GM18907 (cell line): Measurements from ENCODE around the gene OR56A1.
"Not testable (repeated sequence)": the region's sequence is repeated elsewhere in the genome, so short reads cannot be mapped to it uniquely, and the experiment has no call there.

Experiments used
- ATAC-seq: cut with Tn5 transposase; IDR thresholded peaks from one replicate; pipeline ENCODE4 v1.9.1; 2021; ENCODE audit warnings: mild to moderate bottlenecking, moderate library complexity; ENCODE audit not compliant: unreplicated experiment

OR56A1 gene

GRCh38 chr11:6030708-6031405, at the start of gene OR56A1:
Gene OR56A1 (minus strand): TSS chr11:6030758. CDS start chr11:6027692, 3,066 bp downstream.
- no peak for ATAC-seq

GRCh38 chr11:6079463-6079862, 48.9 kb upstream of the OR56A1 start:
- ATAC-seq: no peak

GRCh38 chr11:6077723-6078122, 47.2 kb upstream of the OR56A1 start:
- no peak for ATAC-seq

- ATAC-seq: not testable (repeated sequence)
These were observed 45.9 kb upstream of the OR56A1 start for GRCh38 chr11:6076443-6076842.

- no peak for ATAC-seq
These were observed 36.9 kb upstream of the OR56A1 start for GRCh38 chr11:6067502-6067901.

GRCh38 chr11:6062691-6063358, 32.3 kb upstream of the OR56A1 start:
- ATAC-seq: no peak

GRCh38 chr11:6061475-6061874, 30.9 kb upstream of the OR56A1 start:
- no peak for ATAC-seq

- no peak for ATAC-seq
These were observed 26.9 kb upstream of the OR56A1 start for GRCh38 chr11:6057452-6057851.

- no peak for ATAC-seq
These were observed 25.0 kb upstream of the OR56A1 start for GRCh38 chr11:6055569-6055968.

- no peak for ATAC-seq
These were observed 21.8 kb upstream of the OR56A1 start for GRCh38 chr11:6052374-6052773.

GRCh38 chr11:6040874-6041273, 10.3 kb upstream of the OR56A1 start:
- no peak for ATAC-seq

GRCh38 chr11:6027501-6027900, 3.1 kb downstream of the OR56A1 start:
- ATAC-seq: no peak

GRCh38 chr11:6025056-6025455, 5.5 kb downstream of the OR56A1 start:
- ATAC-seq: no peak

GRCh38 chr11:6022956-6023355, 7.6 kb downstream of the OR56A1 start:
- ATAC-seq: peak; percentile 67

- ATAC-seq: no peak
These were observed 17.5 kb downstream of the OR56A1 start for GRCh38 chr11:6013042-6013441.

- no peak for ATAC-seq
These were observed 18.4 kb downstream of the OR56A1 start for GRCh38 chr11:6012035-6012668.

- ATAC-seq: no peak
These were observed 23.7 kb downstream of the OR56A1 start, which contains the start of gene OR56A4 for GRCh38 chr11:6006846-6007245. Gene OR56A4 (minus strand): TSS chr11:6006946. CDS start chr11:6002992, 3,954 bp downstream.

GRCh38 chr11:6006395-6006794, 24.2 kb downstream of the OR56A1 start:
- no peak for ATAC-seq

- ATAC-seq: no peak
These were observed 28.3 kb downstream of the OR56A1 start for GRCh38 chr11:6002202-6002699.

- ATAC-seq: no peak
These were observed 35.8 kb downstream of the OR56A1 start for GRCh38 chr11:5994791-5995190.

- ATAC-seq: no peak
These were observed 37.8 kb downstream of the OR56A1 start for GRCh38 chr11:5992604-5993251.
